ENCODE results near the gene MCOLN1.

Gene MCOLN1

GRCh38 chr19:7488736-7489353 lies 33.6 kb upstream of the MCOLN1 start, which contains the start of gene PEX11G:
PEX11G (minus strand) TSS chr19:7489035; CDS start chr19:7489010, 25 bp downstream.
- DNase-seq (ENCODE audit: low read depth, low spot score): peak; percentile 88
- H3K4me3 ChIP-seq (ENCODE audit: low read depth, low read length): peak within 1 kb of the TSS; percentile 66
- no peak for TF ChIP-seq CTCF (IDR thresholded peaks at IDR 0.05; ENCODE audit: low read depth, low read length)
- in situ Hi-C loops (cut with HindIII; ENCODE audit: low sequenced_read_pairs): no loop called here

GRCh38 chr19:7489609-7490044 lies 32.8 kb upstream of the MCOLN1 start:
- in situ Hi-C loops (cut with HindIII; ENCODE audit: low sequenced_read_pairs): no loop called here
- H3K4me3 ChIP-seq (ENCODE audit: low read depth, low read length): no peak overlapping the region
- no peak for DNase-seq (ENCODE audit: low read depth, low spot score)
- TF ChIP-seq CTCF (IDR thresholded peaks at IDR 0.05; ENCODE audit: low read depth, low read length): no peak

GRCh38 chr19:7492142-7492541 lies 30.3 kb upstream of the MCOLN1 start:
- no peak for DNase-seq (ENCODE audit: low read depth, low spot score)
- in situ Hi-C loops (cut with HindIII; ENCODE audit: low sequenced_read_pairs): no loop called here
- H3K4me3 ChIP-seq (ENCODE audit: low read depth, low read length): no peak overlapping the region
- no peak for TF ChIP-seq CTCF (IDR thresholded peaks at IDR 0.05; ENCODE audit: low read depth, low read length)

GRCh38 chr19:7492558-7492957 lies 29.9 kb upstream of the MCOLN1 start:
- H3K4me3 ChIP-seq (ENCODE audit: low read depth, low read length): no peak overlapping the region
- TF ChIP-seq CTCF (IDR thresholded peaks at IDR 0.05; ENCODE audit: low read depth, low read length): no peak
- in situ Hi-C loops (cut with HindIII; ENCODE audit: low sequenced_read_pairs): no loop called here
- no peak for DNase-seq (ENCODE audit: low read depth, low spot score)

- in situ Hi-C loops (cut with HindIII; ENCODE audit: low sequenced_read_pairs): no loop called here
- TF ChIP-seq CTCF (IDR thresholded peaks at IDR 0.05; ENCODE audit: low read depth, low read length): no peak
- no peak overlapping the region for H3K4me3 ChIP-seq (ENCODE audit: low read depth, low read length)
- no peak for DNase-seq (ENCODE audit: low read depth, low spot score)
Measured at GRCh38 chr19:7494416-7495098, 27.9 kb upstream of the MCOLN1 start.

- in situ Hi-C loops (cut with HindIII; ENCODE audit: low sequenced_read_pairs): no loop called here
- DNase-seq (ENCODE audit: low read depth, low spot score): no peak
- H3K4me3 ChIP-seq (ENCODE audit: low read depth, low read length): no peak overlapping the region
- TF ChIP-seq CTCF (IDR thresholded peaks at IDR 0.05; ENCODE audit: low read depth, low read length): peak; percentile 54
Measured at GRCh38 chr19:7497292-7497691, 25.1 kb upstream of the MCOLN1 start.

Data from astrocyte of the spinal cord (primary cell).